ENCODE results near the gene EIF1. TPM values are rescaled to one million over a fixed set of nuclear protein-coding genes. Genes with fewer than 3 reads are reported as not detected.
"Not testable (repeated sequence)": the region's sequence is repeated elsewhere in the genome, so short reads cannot be mapped to it uniquely, and the experiment has no call there.

Gene EIF1
- 1,000 to 10,000 TPM; 1,206 to 1,253 TPM for total RNA-seq

GRCh38 chr17:41688641-41689496, at the start of gene EIF1:
Gene EIF1 (plus strand): TSS chr17:41688885. CDS start chr17:41689039, 154 bp downstream.
- peaks cover 35% of the 10 kb centered on the region for H3K36me3 Mint-ChIP-seq (ENCODE audit: low read depth)
- peak within 1 kb of the TSS; percentile 97 for H3K4me3 Mint-ChIP-seq
- intact Hi-C loops (cut with micrococcal nuclease): loop anchor here (1.0 to 5.0 kb wide), 5 partner anchors 10 to 700 kb away; partner anchors contain the start of genes ACLY, FKBP10, P3H4 and STAT3
- H3K27me3 Mint-ChIP-seq (ENCODE audit: low read depth): no peaks in the 10 kb centered on the region
- H3K9me3 Mint-ChIP-seq: no peaks in the 10 kb centered on the region
- peak within 1 kb of the TSS; percentile 99 for H3K27ac Mint-ChIP-seq
- CTCF ChIA-PET: interaction anchor here (0.9 to 4.2 kb wide), 11 partner anchors 9 to 242 kb away, joined by 3 to 62 read pairs (median 8); partner anchors contain the start of gene ODAD4
- peaks cover 26% of the 10 kb centered on the region for H3K4me1 Mint-ChIP-seq (ENCODE audit: low read depth)
- DNase-seq: peak; percentile 100

GRCh38 chr17:41638941-41639340, 49.7 kb upstream of the EIF1 start:
- CTCF ChIA-PET: interaction anchor here (1.2 kb wide), 1 partner anchor 9 kb away, joined by 5 read pairs; no protein-coding TSS in a partner anchor
- DNase-seq: no peak
- intact Hi-C loops (cut with micrococcal nuclease): no loop called here
- Mint-ChIP-seq H3K27me3 (ENCODE audit: low read depth) (no peaks in the 10 kb centered on the region), H3K9me3 (no peaks in the 10 kb centered on the region), H3K4me3 (no peak overlapping the region), H3K27ac (no peak overlapping the region), H3K4me1 (ENCODE audit: low read depth) (no peaks in the 10 kb centered on the region), H3K36me3 (ENCODE audit: low read depth) (no peaks in the 10 kb centered on the region)

GRCh38 chr17:41639492-41640473, 48.9 kb upstream of the EIF1 start:
- Mint-ChIP-seq H3K4me1 (ENCODE audit: low read depth) (no peaks in the 10 kb centered on the region), H3K27ac (no peak overlapping the region), H3K9me3 (no peaks in the 10 kb centered on the region), H3K4me3 (no peak overlapping the region), H3K27me3 (ENCODE audit: low read depth) (no peaks in the 10 kb centered on the region), H3K36me3 (ENCODE audit: low read depth) (no peaks in the 10 kb centered on the region)
- CTCF ChIA-PET: interaction anchor here (0.7 to 2.8 kb wide), 4 partner anchors 8 to 91 kb away, joined by 4 to 13 read pairs (median 4); no protein-coding TSS in a partner anchor
- DNase-seq: no peak
- intact Hi-C loops (cut with micrococcal nuclease): no loop called here

- not testable (repeated sequence) for DNase-seq
These were observed 48.1 kb upstream of the EIF1 start for GRCh38 chr17:41640596-41640995.

GRCh38 chr17:41642252-41643156, 46.2 kb upstream of the EIF1 start:
- no peaks in the 10 kb centered on the region for H3K27me3 Mint-ChIP-seq (ENCODE audit: low read depth)

More at GRCh38 chr17:41640596-41640995, 48.1 kb upstream of the EIF1 start:
- H3K4me3 Mint-ChIP-seq; H3K27me3 Mint-ChIP-seq (ENCODE audit: low read depth); H3K27ac Mint-ChIP-seq; H3K4me1 Mint-ChIP-seq (ENCODE audit: low read depth); H3K36me3 Mint-ChIP-seq (ENCODE audit: low read depth); H3K9me3 Mint-ChIP-seq; intact Hi-C loops (cut with micrococcal nuclease): not testable (repeated sequence)
- CTCF ChIA-PET: interaction anchor here (1.4 to 2.8 kb wide), 2 partner anchors 22 to 92 kb away, joined by 4 to 13 read pairs; no protein-coding TSS in a partner anchor

GRCh38 chr17:41647038-41647813, 41.5 kb upstream of the EIF1 start:
- CTCF ChIA-PET: interaction anchor here (0.7 to 11.3 kb wide), 10 partner anchors 8 to 290 kb away, joined by 3 to 295 read pairs (median 5); no protein-coding TSS in a partner anchor
- Mint-ChIP-seq H3K4me3 (no peak overlapping the region), H3K27me3 (ENCODE audit: low read depth) (no peaks in the 10 kb centered on the region), H3K9me3 (no peaks in the 10 kb centered on the region), H3K4me1 (ENCODE audit: low read depth) (peaks cover 8% of the 10 kb centered on the region), H3K27ac (no peak overlapping the region), H3K36me3 (ENCODE audit: low read depth) (no peaks in the 10 kb centered on the region)
- no peak for DNase-seq
- intact Hi-C loops (cut with micrococcal nuclease): loop anchor here (5.0 kb wide), 3 partner anchors 325 to 1025 kb away; no protein-coding TSS in a partner anchor

More at GRCh38 chr17:41642252-41643156, 46.2 kb upstream of the EIF1 start:
- no peak for DNase-seq
- no peaks in the 10 kb centered on the region for H3K4me1 Mint-ChIP-seq (ENCODE audit: low read depth)
- no peak overlapping the region for H3K4me3 Mint-ChIP-seq
- intact Hi-C loops (cut with micrococcal nuclease): no loop called here
- H3K36me3 Mint-ChIP-seq (ENCODE audit: low read depth): no peaks in the 10 kb centered on the region
- CTCF ChIA-PET: interaction anchor here (0.9 to 2.8 kb wide), 3 partner anchors 20 to 93 kb away, joined by 4 to 13 read pairs (median 5); no protein-coding TSS in a partner anchor
- H3K27ac Mint-ChIP-seq: no peak overlapping the region
- no peaks in the 10 kb centered on the region for H3K9me3 Mint-ChIP-seq

- H3K27ac Mint-ChIP-seq: no peak overlapping the region
- H3K9me3 Mint-ChIP-seq: no peaks in the 10 kb centered on the region
- peaks cover 8% of the 10 kb centered on the region for H3K4me1 Mint-ChIP-seq (ENCODE audit: low read depth)
- peak overlapping the region; percentile 43 for H3K4me3 Mint-ChIP-seq
- no peaks in the 10 kb centered on the region for H3K36me3 Mint-ChIP-seq (ENCODE audit: low read depth)
- peak; percentile 93 for DNase-seq
- CTCF ChIA-PET: interaction anchor here (0.6 to 11.3 kb wide), 31 partner anchors 9 to 1019 kb away, joined by 3 to 295 read pairs (median 4); partner anchors contain the start of gene EIF1
- H3K27me3 Mint-ChIP-seq (ENCODE audit: low read depth): no peaks in the 10 kb centered on the region
- intact Hi-C loops (cut with micrococcal nuclease): loop anchor here (1.0 to 5.0 kb wide), 9 partner anchors 14 to 1026 kb away; no protein-coding TSS in a partner anchor
These were observed 40.7 kb upstream of the EIF1 start for GRCh38 chr17:41647940-41648410.

- intact Hi-C loops (cut with micrococcal nuclease): loop anchor here (1.0 to 5.0 kb wide), 9 partner anchors 14 to 1026 kb away; no protein-coding TSS in a partner anchor
These were observed 40.1 kb upstream of the EIF1 start for GRCh38 chr17:41648411-41649195.

GRCh38 chr17:41649923-41650519, 38.7 kb upstream of the EIF1 start:
- no peak overlapping the region for H3K4me3 Mint-ChIP-seq
- CTCF ChIA-PET: interaction anchor here (0.6 to 11.3 kb wide), 6 partner anchors 16 to 793 kb away, joined by 3 to 295 read pairs (median 7); no protein-coding TSS in a partner anchor
- no peak overlapping the region for H3K27ac Mint-ChIP-seq
- no peaks in the 10 kb centered on the region for H3K27me3 Mint-ChIP-seq (ENCODE audit: low read depth)
- no peaks in the 10 kb centered on the region for H3K36me3 Mint-ChIP-seq (ENCODE audit: low read depth)
- H3K4me1 Mint-ChIP-seq (ENCODE audit: low read depth): peaks cover 8% of the 10 kb centered on the region
- intact Hi-C loops (cut with micrococcal nuclease): loop anchor here (2.0 to 5.0 kb wide), 5 partner anchors 328 to 1028 kb away; no protein-coding TSS in a partner anchor
- H3K9me3 Mint-ChIP-seq: no peaks in the 10 kb centered on the region
- DNase-seq: no peak

More at GRCh38 chr17:41648411-41649195, 40.1 kb upstream of the EIF1 start:
- H3K9me3 Mint-ChIP-seq: no peaks in the 10 kb centered on the region
- no peak overlapping the region for H3K27ac Mint-ChIP-seq
- no peaks in the 10 kb centered on the region for H3K27me3 Mint-ChIP-seq (ENCODE audit: low read depth)
- peaks cover 8% of the 10 kb centered on the region for H3K4me1 Mint-ChIP-seq (ENCODE audit: low read depth)
- CTCF ChIA-PET: interaction anchor here (0.6 to 11.3 kb wide), 40 partner anchors 9 to 1020 kb away, joined by 3 to 295 read pairs (median 4); partner anchors contain the start of gene EIF1
- peak overlapping the region; percentile 43 for H3K4me3 Mint-ChIP-seq
- peak; percentile 89 for DNase-seq
- H3K36me3 Mint-ChIP-seq (ENCODE audit: low read depth): no peaks in the 10 kb centered on the region
